DND-41 (cell line): ENCODE measurements around the gene PPARGC1A.

Experiments
- CTCF ChIP-seq: IDR thresholded peaks from 2 replicates; pipeline ENCODE4 v1.5.1; 2012; ENCODE audit warnings: borderline replicate concordance, low read length, moderate library complexity, mild to moderate bottlenecking; ENCODE audit not compliant: poor library complexity, severe bottlenecking; ENCODE audit errors: extremely low read depth
- EZH2 ChIP-seq: IDR thresholded peaks from 3 replicates; pipeline ENCODE4 v1.6.1; 2012; ENCODE audit warnings: borderline replicate concordance, low read depth, mild to moderate bottlenecking, moderate library complexity, low read length, inconsistent platforms; ENCODE audit not compliant: severe bottlenecking

GRCh38 chr4:23934223-23934622 is 44.4 kb upstream of the PPARGC1A start:
- no peak for TF ChIP-seq EZH2
- TF ChIP-seq CTCF = no peak
